Renal cortical epithelial cell (primary cell): ENCODE results near the gene AMOTL2. TPM values are rescaled to one million over a fixed set of nuclear protein-coding genes. Genes with fewer than 3 reads are reported as not detected.
A peak's percentile ranks its signal among the peaks of the same experiment; 100 is the strongest.

Experiments
- DNase-seq: peaks from one replicate; pipeline ENCODE4 v3.0.0-alpha.2; 2011; ENCODE audit warnings: low read depth
- total RNA-seq: library from RNA; depleted of rRNA; stranded (reverse); fragments of >200 nt; gene quantifications from 2 replicates; pipeline ENCODE4 v1.2.3, GENCODE V29; 2014

The AMOTL2 gene
- 141 and 180 TPM in 2 replicates for total RNA-seq

GRCh38 chr3:134374105-134374790 lies at the start of gene AMOTL2:
Gene AMOTL2 (minus strand): TSS chr3:134374447. CDS start chr3:134371433, 3,014 bp downstream.
- DNase-seq = peak; percentile 91

GRCh38 chr3:134423153-134423552 lies 48.9 kb upstream of the AMOTL2 start:
- no peak for DNase-seq

GRCh38 chr3:134419960-134420321 lies 45.7 kb upstream of the AMOTL2 start:
- no peak for DNase-seq

GRCh38 chr3:134419214-134419959 lies 45.1 kb upstream of the AMOTL2 start:
- peak; percentile 11 for DNase-seq

- no peak for DNase-seq
Observed at GRCh38 chr3:134409041-134409440, 34.8 kb upstream of the AMOTL2 start.

- DNase-seq = no peak
Observed at GRCh38 chr3:134407239-134407625, 33.0 kb upstream of the AMOTL2 start.

- DNase-seq = no peak
Observed at GRCh38 chr3:134406331-134407238, 32.3 kb upstream of the AMOTL2 start.

GRCh38 chr3:134404366-134404885 lies 30.2 kb upstream of the AMOTL2 start:
- DNase-seq = no peak

GRCh38 chr3:134397755-134398154 lies 23.5 kb upstream of the AMOTL2 start:
- DNase-seq = no peak

GRCh38 chr3:134395103-134395502 lies 20.9 kb upstream of the AMOTL2 start:
- DNase-seq = no peak

- no peak for DNase-seq
Observed at GRCh38 chr3:134394380-134394779, 20.1 kb upstream of the AMOTL2 start.

GRCh38 chr3:134393074-134393473 lies 18.8 kb upstream of the AMOTL2 start:
- DNase-seq = no peak

GRCh38 chr3:134392336-134392983 lies 18.2 kb upstream of the AMOTL2 start:
- DNase-seq = no peak

- DNase-seq = no peak
Observed at GRCh38 chr3:134389865-134390264, 15.6 kb upstream of the AMOTL2 start.

- no peak for DNase-seq
Observed at GRCh38 chr3:134388788-134389485, 14.7 kb upstream of the AMOTL2 start.

- DNase-seq = no peak
Observed at GRCh38 chr3:134388292-134388691, 14.0 kb upstream of the AMOTL2 start.

- no peak for DNase-seq
Observed at GRCh38 chr3:134387293-134387692, 13.0 kb upstream of the AMOTL2 start.

GRCh38 chr3:134384963-134385362 lies 10.7 kb upstream of the AMOTL2 start:
- DNase-seq = no peak

GRCh38 chr3:134381831-134382442 lies 7.7 kb upstream of the AMOTL2 start:
- DNase-seq = no peak

GRCh38 chr3:134381076-134381475 lies 6.8 kb upstream of the AMOTL2 start:
- no peak for DNase-seq

- DNase-seq = no peak
Observed at GRCh38 chr3:134380249-134380648, 6.0 kb upstream of the AMOTL2 start.
